Nephron (organoid): Measurements from ENCODE around the gene TMEM63A.
A peak's percentile ranks its signal among the peaks of the same experiment; 100 is the strongest.

Source experiments
- H3K27ac Mint-ChIP-seq, 3 experiments: 2 replicates each; pipeline ENCODE4 v1.8.0; 2020; ENCODE audit warnings: mixed read lengths in 3 of 3, mild to moderate bottlenecking in 2 of 3, moderate library complexity in 1 of 3
- H3K27me3 Mint-ChIP-seq: 2 replicates; pipeline ENCODE4 v1.8.0; 2021; ENCODE audit warnings: low read depth, mild to moderate bottlenecking, moderate library complexity, mixed read lengths
- H3K36me3 Mint-ChIP-seq: 2 replicates; pipeline ENCODE4 v1.8.0; 2020; ENCODE audit warnings: low read depth, mixed read lengths
- H3K4me1 Mint-ChIP-seq: 2 replicates; pipeline ENCODE4 v1.8.0; 2020; ENCODE audit warnings: mixed read lengths
- H3K4me3 Mint-ChIP-seq, 3 experiments: 2 replicates each; pipeline ENCODE4 v1.8.0; 2020; ENCODE audit warnings: mild to moderate bottlenecking in 3 of 3, mixed read lengths in 3 of 3, moderate library complexity in 2 of 3
- H3K9me3 Mint-ChIP-seq: 2 replicates; pipeline ENCODE4 v1.8.0; 2020; ENCODE audit warnings: mixed read lengths
- TF ChIP-seq, protein P1 (sequence below), 3 experiments: fragments of 200-600 bp; sonication (generic); IDR thresholded peaks; one replicate each; pipeline ENCODE4 v1.5.0; 2021; ENCODE audit warnings: antibody characterized with exemption in 3 of 3; ENCODE audit not compliant: unreplicated experiment in 3 of 3

Gene TMEM63A

DNA sequence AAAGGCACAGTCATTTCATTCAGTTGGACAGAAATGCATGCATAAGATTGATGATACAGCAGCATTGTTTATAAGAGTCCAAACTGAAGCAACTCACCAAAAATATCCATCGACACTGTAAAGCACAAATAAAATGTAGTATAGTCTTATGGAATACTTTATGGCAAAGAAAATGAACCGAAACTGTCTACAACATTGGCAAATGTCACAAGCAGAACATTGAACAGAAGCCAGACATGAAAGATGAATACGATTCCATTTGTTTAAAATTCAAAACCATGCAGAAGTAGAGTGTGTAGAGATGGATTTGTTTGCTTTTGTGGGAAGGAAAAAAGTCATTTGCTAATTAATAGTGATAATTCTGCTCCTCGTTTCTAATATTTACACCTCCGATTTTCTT is 14.3 kb upstream of the TMEM63A start:
- no peaks in the 10 kb centered on the region for H3K36me3 Mint-ChIP-seq
- H3K4me3 Mint-ChIP-seq: no peak overlapping the region
- no peaks in the 10 kb centered on the region for H3K4me1 Mint-ChIP-seq
- H3K27ac Mint-ChIP-seq: no peak overlapping the region
- TF ChIP-seq, protein P1, sequence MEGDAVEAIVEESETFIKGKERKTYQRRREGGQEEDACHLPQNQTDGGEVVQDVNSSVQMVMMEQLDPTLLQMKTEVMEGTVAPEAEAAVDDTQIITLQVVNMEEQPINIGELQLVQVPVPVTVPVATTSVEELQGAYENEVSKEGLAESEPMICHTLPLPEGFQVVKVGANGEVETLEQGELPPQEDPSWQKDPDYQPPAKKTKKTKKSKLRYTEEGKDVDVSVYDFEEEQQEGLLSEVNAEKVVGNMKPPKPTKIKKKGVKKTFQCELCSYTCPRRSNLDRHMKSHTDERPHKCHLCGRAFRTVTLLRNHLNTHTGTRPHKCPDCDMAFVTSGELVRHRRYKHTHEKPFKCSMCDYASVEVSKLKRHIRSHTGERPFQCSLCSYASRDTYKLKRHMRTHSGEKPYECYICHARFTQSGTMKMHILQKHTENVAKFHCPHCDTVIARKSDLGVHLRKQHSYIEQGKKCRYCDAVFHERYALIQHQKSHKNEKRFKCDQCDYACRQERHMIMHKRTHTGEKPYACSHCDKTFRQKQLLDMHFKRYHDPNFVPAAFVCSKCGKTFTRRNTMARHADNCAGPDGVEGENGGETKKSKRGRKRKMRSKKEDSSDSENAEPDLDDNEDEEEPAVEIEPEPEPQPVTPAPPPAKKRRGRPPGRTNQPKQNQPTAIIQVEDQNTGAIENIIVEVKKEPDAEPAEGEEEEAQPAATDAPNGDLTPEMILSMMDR (IDR thresholded peaks at IDR 0.05; ENCODE audit: unreplicated experiment in 3 of 3): no peak
- no peaks in the 10 kb centered on the region for H3K27me3 Mint-ChIP-seq
- H3K9me3 Mint-ChIP-seq: no peaks in the 10 kb centered on the region

DNA sequence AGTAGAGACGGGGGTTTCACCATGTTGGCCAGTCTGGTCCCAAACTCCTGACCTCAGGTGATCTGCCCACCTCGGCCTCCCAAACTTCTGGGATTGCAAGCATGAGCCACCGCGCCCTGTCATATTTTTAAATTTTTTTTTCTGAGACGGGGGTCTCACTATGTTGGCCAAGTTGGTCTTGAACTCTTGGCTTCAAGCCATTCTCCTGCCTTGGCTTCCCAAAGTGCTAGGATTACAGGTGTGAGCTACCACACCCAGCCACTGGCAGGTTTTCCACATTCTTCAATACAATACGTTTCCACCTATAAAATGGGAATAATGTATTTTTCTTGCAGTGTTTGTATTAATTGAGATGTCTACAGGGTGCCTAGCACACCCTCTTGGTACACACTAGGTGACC is 10.1 kb upstream of the TMEM63A start:
- no peak overlapping the region for H3K4me3 Mint-ChIP-seq
- H3K4me1 Mint-ChIP-seq: peaks cover 25% of the 10 kb centered on the region
- H3K27me3 Mint-ChIP-seq: no peaks in the 10 kb centered on the region
- H3K9me3 Mint-ChIP-seq: no peaks in the 10 kb centered on the region
- no peak overlapping the region for H3K27ac Mint-ChIP-seq
- no peaks in the 10 kb centered on the region for H3K36me3 Mint-ChIP-seq
- TF ChIP-seq, protein P1 (IDR thresholded peaks at IDR 0.05; ENCODE audit: unreplicated experiment in 3 of 3): no peak

DNA sequence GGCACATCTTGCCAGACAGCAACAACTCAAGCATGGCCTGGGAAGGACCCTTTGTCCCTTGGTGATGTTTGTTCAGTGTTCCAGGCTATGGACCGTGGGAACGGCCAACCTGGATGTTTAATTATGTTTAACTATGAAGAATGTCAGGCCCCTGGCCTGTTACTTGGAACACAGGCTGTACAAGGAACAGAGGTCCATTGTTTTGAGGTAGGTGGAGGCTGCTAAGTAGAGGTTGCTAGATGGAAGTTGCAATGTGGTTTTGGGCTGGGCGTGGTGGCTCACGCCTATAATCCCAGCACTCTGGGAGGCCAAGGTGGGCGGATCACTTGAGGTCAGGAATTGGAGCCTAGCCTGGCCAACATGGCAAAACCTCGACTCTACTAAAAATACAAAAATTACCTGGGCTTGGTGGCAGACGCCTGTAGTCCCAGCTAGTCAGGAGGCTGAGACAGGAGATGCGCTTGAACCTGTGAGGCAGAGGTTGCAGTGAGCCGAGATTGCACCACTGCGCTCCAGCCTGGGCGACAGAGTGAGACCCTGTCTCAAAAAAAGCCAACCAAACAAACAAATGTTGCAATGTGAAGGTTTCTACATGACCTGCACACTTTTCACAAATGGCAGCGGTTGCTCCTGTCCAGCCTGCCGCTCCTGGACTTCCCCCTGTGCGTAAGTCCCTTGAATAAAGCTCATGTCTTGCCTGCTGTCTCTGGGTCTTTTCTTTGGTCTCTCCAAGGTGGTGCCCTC is 9.2 kb upstream of the TMEM63A start:
- H3K4me1 Mint-ChIP-seq: peaks cover 26% of the 10 kb centered on the region
- H3K4me3 Mint-ChIP-seq: no peak overlapping the region
- H3K9me3 Mint-ChIP-seq: no peaks in the 10 kb centered on the region
- H3K36me3 Mint-ChIP-seq: no peaks in the 10 kb centered on the region
- H3K27me3 Mint-ChIP-seq: no peaks in the 10 kb centered on the region
- peak overlapping the region; percentile 61 to 84 (median 74) for H3K27ac Mint-ChIP-seq
- TF ChIP-seq, protein P1 (IDR thresholded peaks at IDR 0.05; ENCODE audit: unreplicated experiment in 3 of 3): no peak

DNA sequence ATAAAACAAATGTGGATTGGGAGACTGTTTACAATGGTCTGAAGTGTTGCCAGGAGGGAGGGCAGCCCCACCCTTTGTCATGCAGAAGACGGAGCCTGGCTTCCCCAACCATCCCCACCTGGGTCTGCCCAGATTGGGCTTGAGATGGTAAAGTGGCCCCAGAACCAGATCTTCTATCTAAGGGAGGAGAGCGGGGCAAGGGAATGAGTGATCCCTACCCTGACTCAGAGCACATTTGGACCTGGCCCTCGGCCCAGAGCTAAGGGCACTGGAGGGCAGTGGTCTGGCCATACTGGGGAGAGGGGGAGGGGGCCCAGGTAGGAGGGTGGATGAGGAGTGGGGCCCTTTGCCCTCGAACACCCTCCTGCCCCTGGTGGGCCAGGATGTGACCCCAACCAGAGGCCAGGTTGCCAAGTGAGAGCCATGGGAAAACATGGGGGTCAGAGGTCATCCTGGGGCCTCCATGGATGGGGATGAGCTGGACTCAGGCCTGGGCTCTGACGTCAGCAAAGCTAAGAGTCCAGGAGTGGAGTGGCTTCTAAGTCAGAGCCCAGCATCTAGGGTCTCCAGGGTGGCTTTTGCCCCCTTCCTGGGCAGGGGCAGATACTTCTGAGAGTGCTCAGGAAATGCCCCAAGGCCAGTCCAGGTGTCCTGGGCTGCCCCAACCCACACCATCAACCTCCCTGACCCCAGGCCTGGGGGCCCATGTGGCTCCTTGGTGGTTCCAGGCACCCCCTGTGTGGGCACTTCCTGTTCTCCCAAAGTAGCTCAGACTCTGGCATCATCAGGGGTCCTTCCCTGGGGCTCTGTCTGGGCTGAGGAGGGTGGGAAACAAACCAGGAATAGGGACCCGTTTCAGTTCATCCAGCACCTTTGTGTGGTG is 8.4 kb upstream of the TMEM63A start:
- H3K4me1 Mint-ChIP-seq: peaks cover 29% of the 10 kb centered on the region

DNA sequence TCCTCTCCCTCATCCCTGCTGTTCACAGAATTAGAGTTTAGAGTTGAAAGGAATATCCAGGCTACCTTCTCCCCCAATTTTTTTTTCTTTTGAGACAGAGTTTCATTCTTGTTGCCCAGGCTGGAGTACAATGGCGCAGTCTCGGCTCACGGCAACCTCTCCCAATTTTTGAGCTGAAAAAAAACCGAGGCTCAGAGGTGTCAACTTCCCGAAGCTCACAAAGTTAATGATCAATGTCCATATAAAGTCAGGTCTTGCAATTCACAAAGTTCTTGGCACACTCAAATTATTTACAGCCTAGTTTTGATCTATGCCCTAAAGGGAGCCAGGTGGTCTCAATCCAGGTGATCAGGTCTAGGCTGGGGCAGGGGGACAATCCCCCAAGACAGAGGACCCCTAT is 7.6 kb upstream of the TMEM63A start:
- no peak overlapping the region for H3K4me3 Mint-ChIP-seq
- H3K4me1 Mint-ChIP-seq: peaks cover 29% of the 10 kb centered on the region
- H3K27me3 Mint-ChIP-seq: no peaks in the 10 kb centered on the region
- TF ChIP-seq, protein P1 (IDR thresholded peaks at IDR 0.05; ENCODE audit: unreplicated experiment in 3 of 3): no peak
- H3K9me3 Mint-ChIP-seq: no peaks in the 10 kb centered on the region
- peak overlapping the region; percentile 84 to 92 (median 89) for H3K27ac Mint-ChIP-seq
- no peaks in the 10 kb centered on the region for H3K36me3 Mint-ChIP-seq

More for the DNA sequence above, 8.4 kb upstream of the TMEM63A start:
- Mint-ChIP-seq H3K27ac (peak overlapping the region; percentile 84 to 92 (median 89)), H3K36me3 (no peaks in the 10 kb centered on the region), H3K27me3 (no peaks in the 10 kb centered on the region), H3K4me3 (no peak overlapping the region), H3K9me3 (no peaks in the 10 kb centered on the region)
- TF ChIP-seq, protein P1 (IDR thresholded peaks at IDR 0.05; ENCODE audit: unreplicated experiment in 3 of 3): no peak
